Colonic mucosa (tissue), 4 donors: Measurements from ENCODE around the gene TMEM179. TPM values are rescaled to one million over a fixed set of nuclear protein-coding genes. Genes with fewer than 3 reads are reported as not detected.

Experiments
- DNase-seq: peaks from one replicate; pipeline ENCODE4 v3.0.0-alpha.2; 2020
- H3K27ac ChIP-seq: fragments of 200-600 bp; one replicate; pipeline ENCODE4 v1.8.0; 2021
- H3K27me3 ChIP-seq: fragments of 200-600 bp; one replicate; pipeline ENCODE4 v1.8.0; 2021
- H3K36me3 ChIP-seq: fragments of 200-600 bp; one replicate; pipeline ENCODE4 v1.8.0; 2021
- H3K4me1 ChIP-seq: fragments of 200-600 bp; one replicate; pipeline ENCODE4 v1.8.0; 2021; ENCODE audit warnings: mild to moderate bottlenecking
- H3K4me3 ChIP-seq: fragments of 200-600 bp; one replicate; pipeline ENCODE4 v1.8.0; 2021
- H3K9ac ChIP-seq, 2 donors: one replicate each; pipeline ENCODE4 v1.7.0; 2013; ENCODE audit warnings: control low read depth in 2 of 2, low read depth in 2 of 2, low read length in 2 of 2
- H3K9me3 ChIP-seq: fragments of 200-600 bp; one replicate; pipeline ENCODE4 v1.8.0; 2021
- CTCF ChIP-seq: fragments of 200-600 bp; IDR thresholded peaks from one replicate; pipeline ENCODE4 v1.8.0; 2022; ENCODE audit warnings: antibody characterized with exemption, mild to moderate bottlenecking
- intact Hi-C: fragments of 100-400 bp; cut with DNase I; formaldehyde crosslinking; loops from one replicate; pipeline ENCODE4 v1.14.1; 2022
- total RNA-seq, 2 donors: library from RNA; stranded (reverse); fragmentation: NEBNext Ultra II Directional in 1 of 2; extraction: Animal tissue kit (Norgen Biotek cat#: 25700) in 1 of 2; gene quantifications; one replicate each; pipeline ENCODE4 v1.2.1, GENCODE V29; 2021
- donor health status: healthy.
- donor health status: DM: no; HTN: no; CAD: no.
- donor health status: DM: no; HTN: no; CAD: no.

Gene TMEM179
- total RNA-seq, 2 donors from 2014 or later = 0.69 TPM; not detected in 1

DNA sequence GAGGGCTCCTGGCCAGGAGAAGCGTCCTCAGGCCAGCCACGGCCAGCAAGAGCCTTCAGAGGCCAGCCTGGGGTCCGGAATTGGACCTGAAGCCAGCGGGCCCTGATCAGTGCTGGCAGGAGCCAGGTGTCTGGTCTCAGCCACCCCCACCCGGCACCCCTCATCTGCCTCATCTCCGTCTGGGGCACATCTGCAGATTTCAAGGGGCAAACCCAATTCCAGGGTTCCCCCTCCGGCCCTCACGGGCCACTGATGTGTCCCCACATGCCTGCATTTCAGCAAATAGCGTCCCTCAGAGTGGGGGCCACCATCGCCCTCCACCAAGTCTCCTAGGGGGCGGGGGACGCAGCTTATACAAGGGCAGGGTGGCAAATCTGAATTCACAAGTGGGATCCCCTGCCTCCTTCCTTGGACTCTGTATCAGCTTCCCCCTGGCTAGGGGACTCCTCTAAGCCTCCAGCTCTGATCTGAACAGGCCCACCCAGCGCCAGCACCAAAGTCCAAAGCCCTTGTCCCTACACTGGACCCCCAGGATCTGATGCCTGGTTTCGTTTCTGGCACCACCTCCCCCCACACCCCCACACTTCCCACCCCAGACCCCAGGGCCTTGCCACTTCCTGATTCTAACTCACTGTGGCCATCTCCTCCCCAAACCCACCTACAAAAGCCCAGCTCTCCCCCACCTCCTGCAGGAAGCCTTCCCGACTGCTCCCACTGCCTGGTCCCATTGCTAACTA, 10.1 kb downstream of the TMEM179 start:
- intact Hi-C loops = no loop called here
- no peaks in the 10 kb centered on the region for H3K36me3 ChIP-seq
- no peak overlapping the region for H3K9ac ChIP-seq
- no peak overlapping the region for H3K27ac ChIP-seq
- no peak for TF ChIP-seq CTCF
- no peaks in the 10 kb centered on the region for H3K4me1 ChIP-seq
- DNase-seq = no peak
- H3K4me3 ChIP-seq = no peak overlapping the region
- H3K27me3 ChIP-seq = no peaks in the 10 kb centered on the region
- no peaks in the 10 kb centered on the region for H3K9me3 ChIP-seq

DNA sequence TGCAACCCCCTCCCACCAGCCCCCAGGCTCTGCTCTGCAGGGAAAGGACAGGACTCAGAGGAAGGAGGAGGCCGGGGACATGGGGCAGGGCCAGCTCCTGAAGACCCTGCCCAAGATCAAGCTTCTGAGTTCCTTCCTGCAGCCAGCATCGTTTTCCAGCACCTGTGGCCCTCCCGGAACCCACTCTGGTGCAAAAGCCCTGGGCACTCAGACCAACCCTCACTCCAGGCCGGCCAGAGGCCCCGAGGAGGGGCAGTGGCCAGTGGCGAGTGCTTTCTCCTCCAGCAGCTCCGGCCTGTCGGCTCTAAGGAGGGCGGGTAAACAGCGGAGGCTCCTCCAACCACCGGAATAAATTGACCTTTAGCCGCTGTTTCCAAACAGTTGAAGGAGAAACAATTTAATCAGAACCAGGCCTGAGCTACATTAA, 10.8 kb downstream of the TMEM179 start:
- no peaks in the 10 kb centered on the region for H3K4me1 ChIP-seq
- H3K27ac ChIP-seq = no peak overlapping the region
- H3K36me3 ChIP-seq = no peaks in the 10 kb centered on the region
- H3K4me3 ChIP-seq = no peak overlapping the region
- intact Hi-C loops = no loop called here
- H3K27me3 ChIP-seq = no peaks in the 10 kb centered on the region
- DNase-seq = no peak
- no peak for TF ChIP-seq CTCF
- H3K9me3 ChIP-seq = no peaks in the 10 kb centered on the region
- no peak overlapping the region for H3K9ac ChIP-seq

- no peaks in the 10 kb centered on the region for H3K36me3 ChIP-seq
- no peaks in the 10 kb centered on the region for H3K9me3 ChIP-seq
- no peak overlapping the region for H3K4me3 ChIP-seq
- no peak overlapping the region for H3K27ac ChIP-seq
- intact Hi-C loops = no loop called here
- H3K9ac ChIP-seq = no peak overlapping the region
- H3K27me3 ChIP-seq = no peaks in the 10 kb centered on the region
- no peak for TF ChIP-seq CTCF
- no peaks in the 10 kb centered on the region for H3K4me1 ChIP-seq
- no peak for DNase-seq
Measured at GRCh38 chr14:104593241-104593701, 11.3 kb downstream of the TMEM179 start.

GRCh38 chr14:104592785-104593184, 11.8 kb downstream of the TMEM179 start:
- no peak for DNase-seq
- no peak overlapping the region for H3K4me3 ChIP-seq
- no peaks in the 10 kb centered on the region for H3K9me3 ChIP-seq
- H3K27ac ChIP-seq = no peak overlapping the region
- H3K36me3 ChIP-seq = no peaks in the 10 kb centered on the region
- H3K4me1 ChIP-seq = no peaks in the 10 kb centered on the region
- TF ChIP-seq CTCF = no peak
- intact Hi-C loops = no loop called here
- no peaks in the 10 kb centered on the region for H3K27me3 ChIP-seq
- H3K9ac ChIP-seq = no peak overlapping the region

DNA sequence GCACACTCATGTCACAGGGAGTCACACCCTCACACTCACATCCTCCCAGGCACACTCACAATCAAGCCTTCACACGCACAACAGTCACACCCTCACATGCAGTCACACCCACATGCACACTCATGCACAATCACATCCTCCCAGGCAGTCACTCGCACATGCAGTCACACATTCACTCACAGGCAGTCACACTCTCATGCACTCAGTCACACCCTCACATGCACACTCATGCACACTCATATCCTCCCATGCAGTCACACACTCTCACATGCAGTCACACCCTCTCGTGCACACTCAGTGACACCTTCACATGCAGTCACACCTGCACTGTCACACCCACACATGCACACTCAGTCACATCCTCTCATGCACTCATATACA, 12.3 kb downstream of the TMEM179 start:
- Histone ChIP-seq H3K9ac (no peak overlapping the region), H3K9me3 (no peaks in the 10 kb centered on the region), H3K4me1 (no peaks in the 10 kb centered on the region), H3K27me3 (no peaks in the 10 kb centered on the region), H3K36me3 (no peaks in the 10 kb centered on the region), H3K4me3 (no peak overlapping the region), H3K27ac (no peak overlapping the region)
- intact Hi-C loops = no loop called here
- no peak for TF ChIP-seq CTCF
- DNase-seq = no peak
